Astrocyte of the cerebellum (primary cell): Measurements from ENCODE around the gene MIS18A.

Experiments
- DNase-seq: peaks from one replicate; pipeline ENCODE4 v3.0.0-alpha.2; 2011; ENCODE audit warnings: low read depth
- H3K4me3 ChIP-seq: 2 replicates; pipeline ENCODE4 v1.5.1; 2011; ENCODE audit warnings: mild to moderate bottlenecking, low read depth, low read length, moderate library complexity
- CTCF ChIP-seq: IDR thresholded peaks from 2 replicates; pipeline ENCODE4 v1.5.1; 2012; ENCODE audit warnings: low read length, low read depth, moderate library complexity, mild to moderate bottlenecking; ENCODE audit errors: missing control alignments
- in situ Hi-C: cut with HindIII; loops from 2 replicates; pipeline ENCODE4 v1.10.0; 2017; ENCODE audit warnings: low sequenced_read_pairs

Gene MIS18A

GRCh38 chr21:32320726-32321125 is 41.9 kb upstream of the MIS18A start:
- H3K4me3 ChIP-seq: no peak overlapping the region
- no peak for DNase-seq
- in situ Hi-C loops: no loop called here
- no peak for TF ChIP-seq CTCF

GRCh38 chr21:32320059-32320458 is 41.2 kb upstream of the MIS18A start:
- DNase-seq: no peak
- TF ChIP-seq CTCF: no peak
- in situ Hi-C loops: no loop called here
- H3K4me3 ChIP-seq: no peak overlapping the region

- H3K4me3 ChIP-seq: no peak overlapping the region
- DNase-seq: no peak
- in situ Hi-C loops: no loop called here
- no peak for TF ChIP-seq CTCF
Measured at GRCh38 chr21:32319012-32319411, 40.2 kb upstream of the MIS18A start.

- no peak for DNase-seq
- in situ Hi-C loops: no loop called here
Measured at GRCh38 chr21:32317726-32318125, 38.9 kb upstream of the MIS18A start.

GRCh38 chr21:32316361-32317215 is 37.7 kb upstream of the MIS18A start:
- in situ Hi-C loops: no loop called here
- no peak overlapping the region for H3K4me3 ChIP-seq
- TF ChIP-seq CTCF: no peak
- no peak for DNase-seq

More at GRCh38 chr21:32317726-32318125, 38.9 kb upstream of the MIS18A start:
- H3K4me3 ChIP-seq: no peak overlapping the region
- TF ChIP-seq CTCF: no peak

GRCh38 chr21:32315511-32316281 is 36.8 kb upstream of the MIS18A start:
- in situ Hi-C loops: no loop called here
- H3K4me3 ChIP-seq: no peak overlapping the region
- no peak for TF ChIP-seq CTCF
- no peak for DNase-seq
